Activated B cell treated with CpG ODN at 0.5 μM for 24 hours (primary cell): ENCODE results near the gene CASP10. TPM values are rescaled to one million over a fixed set of nuclear protein-coding genes. Genes with fewer than 3 reads are reported as not detected.
"Not testable (repeated sequence)": the region's sequence is repeated elsewhere in the genome, so short reads cannot be mapped to it uniquely, and the experiment has no call there.

Source experiments
- ATAC-seq: fragments of 200-7000 bp; cut with Tn5 transposase; one replicate; pipeline ENCODE4 v1.10.0; 2021; ENCODE audit warnings: low read depth, mild to moderate bottlenecking, moderate library complexity
- CTCF ChIA-PET: fragments of 350-600 bp; sonication (Branson Sonifier 250); formaldehyde crosslinking; loops from one replicate; lab custom pipeline; 2021; ENCODE audit warnings: antibody characterized with exemption; lab: Charles Lee
- POLR2A ChIA-PET: fragments of 350-600 bp; sonication (Branson Sonifier 250); formaldehyde crosslinking; loops from one replicate; lab custom pipeline; 2021; ENCODE audit warnings: antibody characterized with exemption; lab: Charles Lee
- DNase-seq: peaks from one replicate; pipeline ENCODE4 v3.0.0; 2022
- H3K27ac Mint-ChIP-seq: one replicate; pipeline ENCODE4 v1.8.0; 2020; ENCODE audit warnings: mixed read lengths
- H3K27me3 Mint-ChIP-seq: one replicate; pipeline ENCODE4 v1.8.0; 2021; ENCODE audit warnings: mixed read lengths
- H3K36me3 Mint-ChIP-seq: one replicate; pipeline ENCODE4 v1.8.0; 2021; ENCODE audit warnings: low read depth, mixed read lengths
- H3K4me1 Mint-ChIP-seq: one replicate; pipeline ENCODE4 v1.8.0; 2021; ENCODE audit warnings: mixed read lengths
- H3K4me3 Mint-ChIP-seq: one replicate; pipeline ENCODE4 v1.8.0; 2020; ENCODE audit warnings: mild to moderate bottlenecking, mixed read lengths
- H3K9me3 Mint-ChIP-seq: one replicate; pipeline ENCODE4 v1.8.0; 2020; ENCODE audit warnings: mixed read lengths
- CTCF ChIP-seq: fragments of 200-600 bp; IDR thresholded peaks from one replicate; pipeline ENCODE4 v1.8.0; 2022; ENCODE audit warnings: antibody characterized with exemption, mild to moderate bottlenecking
- intact Hi-C: fragments of 100-400 bp; cut with micrococcal nuclease; formaldehyde crosslinking; loops from one replicate; pipeline ENCODE4 v1.15.1; 2024
- total RNA-seq: library from RNA; stranded (reverse); gene quantifications from 2 replicates; pipeline ENCODE4 v1.2.3, GENCODE V29; 2022

Gene CASP10
- total RNA-seq, 1 donor from 2014 or later: 13.8 TPM

GRCh38 chr2:201138401-201138970 lies 44.5 kb upstream of the CASP10 start:
- peak overlapping the region; percentile 25 for H3K27ac Mint-ChIP-seq
- no peak overlapping the region for H3K4me3 Mint-ChIP-seq
- ATAC-seq (no peak), DNase-seq (no peak)
- peaks cover 82% of the 10 kb centered on the region for H3K36me3 Mint-ChIP-seq
- TF ChIP-seq CTCF: no peak
- ChIA-PET POLR2A (interaction anchor here (1.9 kb wide), 1 partner anchor 12 kb away, joined by 6 read pairs; no protein-coding TSS in a partner anchor), CTCF (no interaction called here)
- intact Hi-C loops: no loop called here
- H3K4me1 Mint-ChIP-seq: peaks cover 39% of the 10 kb centered on the region
- no peaks in the 10 kb centered on the region for H3K27me3 Mint-ChIP-seq
- H3K9me3 Mint-ChIP-seq: no peaks in the 10 kb centered on the region

- H3K27me3 Mint-ChIP-seq, H3K4me3 Mint-ChIP-seq, H3K9me3 Mint-ChIP-seq, POLR2A ChIA-PET, DNase-seq, ATAC-seq, CTCF ChIA-PET, intact Hi-C loops: not testable (repeated sequence)
- peaks cover 35% of the 10 kb centered on the region for H3K4me1 Mint-ChIP-seq
- peak overlapping the region; percentile 53 for H3K27ac Mint-ChIP-seq
- H3K36me3 Mint-ChIP-seq: peaks cover 83% of the 10 kb centered on the region
Observed at GRCh38 chr2:201138986-201139781, 43.8 kb upstream of the CASP10 start.

GRCh38 chr2:201139836-201140604 lies 42.9 kb upstream of the CASP10 start:
- no peaks in the 10 kb centered on the region for H3K27me3 Mint-ChIP-seq
- ChIA-PET CTCF (no interaction called here), POLR2A (interaction anchor here (1.6 kb wide), 1 partner anchor 19 kb away, joined by 3 read pairs; no protein-coding TSS in a partner anchor)
- no peak overlapping the region for H3K27ac Mint-ChIP-seq
- ATAC-seq (no peak), DNase-seq (no peak)
- intact Hi-C loops: no loop called here
- no peak overlapping the region for H3K4me3 Mint-ChIP-seq
- TF ChIP-seq CTCF: no peak
- peaks cover 33% of the 10 kb centered on the region for H3K4me1 Mint-ChIP-seq
- peaks cover 86% of the 10 kb centered on the region for H3K36me3 Mint-ChIP-seq
- H3K9me3 Mint-ChIP-seq: no peaks in the 10 kb centered on the region

GRCh38 chr2:201144101-201145051 lies 38.6 kb upstream of the CASP10 start:
- Mint-ChIP-seq H3K4me3 (no peak overlapping the region), H3K27me3 (no peaks in the 10 kb centered on the region), H3K36me3 (peaks cover 71% of the 10 kb centered on the region), H3K4me1 (peaks cover 3% of the 10 kb centered on the region), H3K27ac (no peak overlapping the region), H3K9me3 (no peaks in the 10 kb centered on the region)
- intact Hi-C loops: no loop called here
- DNase-seq (no peak), ATAC-seq (no peak)
- CTCF ChIA-PET: interaction anchor here (1.0 to 1.9 kb wide), 3 partner anchors 16 to 88 kb away, joined by 3 to 5 read pairs (median 4); no protein-coding TSS in a partner anchor
- POLR2A ChIA-PET: interaction anchor here (0.8 to 1.2 kb wide), 3 partner anchors 10 to 26 kb away, joined by 4 to 6 read pairs (median 5); no protein-coding TSS in a partner anchor
- no peak for TF ChIP-seq CTCF
